ENCODE data around the gene MTA1.

GRCh38 chr14:105414456-105415371 lies 4.9 kb upstream of the MTA1 start:
- TF ChIP-seq POLR2AphosphoS5 (IDR thresholded peaks at IDR 0.05; ENCODE audit: low read depth, low read length) (no peak), SIN3A (IDR thresholded peaks at IDR 0.05; ENCODE audit: borderline replicate concordance, insufficient read depth, low read length) (no peak), TAF1 (IDR thresholded peaks at IDR 0.05; ENCODE audit: borderline replicate concordance, insufficient read depth, low read length) (no peak), REST (IDR thresholded peaks at IDR 0.05; ENCODE audit: insufficient read depth in 1 of 2, low read depth in 2 of 2, low read length in 2 of 2) (no peak)

Measured in PFSK-1 (cell line).